ENCODE measurements around the gene PLEKHA4. TPM values are rescaled to one million over a fixed set of nuclear protein-coding genes. Genes with fewer than 3 reads are reported as not detected.

Gene PLEKHA4
- total and polyA plus RNA-seq, 2 of the 13 experiments (the other 11 are each of a cell fraction or from before 2014, with no cell fraction given): 4.8 to 6.0 TPM

- TF ChIP-seq THRA (CRISPR knock-in tag; IDR thresholded peaks at IDR 0.05; ENCODE audit: borderline replicate concordance) (no peak), ZNF383 (CRISPR knock-in tag; IDR thresholded peaks at IDR 0.05; ENCODE audit: borderline replicate concordance) (0 out of 2 replicates have a peak, but pooled peaks have one; percentile 41), AFF4 (CRISPR knock-in tag; IDR thresholded peaks at IDR 0.05) (no peak), NFYB (CRISPR knock-in tag; IDR thresholded peaks at IDR 0.05) (no peak), HOMEZ (CRISPR knock-in tag; IDR thresholded peaks at IDR 0.05; ENCODE audit: low read depth) (no peak), NR2C2 (CRISPR knock-in tag; IDR thresholded peaks at IDR 0.05; ENCODE audit: borderline replicate concordance) (peak; percentile 95), HOXA3 (CRISPR knock-in tag; IDR thresholded peaks at IDR 0.05) (peak; percentile 41; the same call in 1 of the 2 replicates), ZNF460 (CRISPR knock-in tag; IDR thresholded peaks at IDR 0.05; ENCODE audit: borderline replicate concordance) (peak; percentile 22; the same call in 1 of the 2 replicates)
Measured at GRCh38 chr19:48807590-48808308, 60.7 kb downstream of the PLEKHA4 start (continued).
